Epithelial cell of proximal tubule (primary cell): ENCODE measurements around the gene GDF10. TPM values are rescaled to one million over a fixed set of nuclear protein-coding genes. Genes with fewer than 3 reads are reported as not detected.

ENCODE experiments used
- DNase-seq: peaks from one replicate; pipeline ENCODE4 v3.0.0-alpha.2; 2011; ENCODE audit warnings: low read depth
- H3K4me3 ChIP-seq: 2 replicates; pipeline ENCODE4 v1.5.1; 2011; ENCODE audit warnings: low read depth, mild to moderate bottlenecking, low read length
- CTCF ChIP-seq: conservative IDR thresholded peaks from 2 replicates; pipeline ENCODE4 v1.5.1; 2012; ENCODE audit warnings: low read depth, mild to moderate bottlenecking, low read length
- total RNA-seq: library from RNA; depleted of rRNA; stranded (reverse); fragments of >200 nt; gene quantifications from 2 replicates; pipeline ENCODE4 v1.2.3, GENCODE V29; 2015

GDF10 gene
- total RNA-seq, 1 donor from 2014 or later, result not detected

DNA sequence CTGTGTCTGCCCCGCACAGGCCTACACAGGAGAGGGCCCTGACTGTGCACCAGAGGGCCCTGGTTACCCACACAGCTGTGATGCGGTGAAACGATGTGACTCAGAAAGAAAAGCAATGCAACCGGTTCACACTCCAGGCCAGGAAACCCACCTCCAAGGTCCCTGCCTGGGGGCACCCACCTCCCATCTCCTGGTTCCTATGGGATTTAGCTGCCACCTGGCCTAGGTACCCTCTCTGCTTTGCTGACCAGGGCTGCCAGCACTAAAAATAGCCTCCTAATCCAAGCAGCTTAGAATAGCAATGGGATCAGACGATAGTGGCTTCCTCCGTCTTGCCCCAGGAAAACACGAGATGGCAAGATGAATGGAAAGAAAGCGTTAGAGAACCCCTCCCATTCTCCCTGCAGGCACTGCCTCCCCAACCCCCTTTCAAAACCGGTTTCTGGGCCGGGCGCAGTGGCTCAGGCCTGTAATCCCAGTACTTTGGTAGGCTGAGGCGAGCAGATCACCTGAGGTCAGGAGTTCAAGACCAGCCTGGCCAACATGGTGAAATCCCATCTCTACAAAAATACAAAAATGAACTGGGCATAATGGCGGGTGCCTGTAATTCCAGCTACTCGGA is 60.5 kb downstream of the GDF10 start:
- no peak for DNase-seq
- no peak for TF ChIP-seq CTCF

DNA sequence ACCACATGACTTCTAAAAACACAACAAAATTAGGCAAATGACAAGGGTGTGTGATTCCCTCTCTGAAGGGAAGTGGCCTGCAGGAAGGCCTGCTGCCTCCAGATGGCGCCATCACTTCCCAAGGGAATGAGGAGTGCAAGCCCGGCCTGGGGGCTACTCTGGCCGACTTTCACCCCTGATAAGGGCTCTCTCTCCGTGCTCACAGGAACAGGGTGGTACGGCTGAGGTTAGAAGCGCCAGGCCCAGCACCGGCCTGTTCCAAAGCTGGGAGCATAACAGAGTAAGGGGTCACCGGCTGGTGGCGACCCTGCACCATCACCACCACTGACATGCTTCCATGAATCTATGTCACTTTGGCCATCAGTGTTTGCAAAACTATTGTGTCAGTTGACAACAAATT is 61.3 kb downstream of the GDF10 start:
- TF ChIP-seq CTCF, result peak; percentile 94
- DNase-seq, result no peak

More for the DNA sequence above, 60.5 kb downstream of the GDF10 start:
- H3K4me3 ChIP-seq, result no peak overlapping the region

GRCh38 chr10:47362199-47362598 is 62.2 kb downstream of the GDF10 start:
- no peak overlapping the region for H3K4me3 ChIP-seq
- TF ChIP-seq CTCF, result no peak
- DNase-seq, result no peak

More for the DNA sequence above, 61.3 kb downstream of the GDF10 start:
- H3K4me3 ChIP-seq, result no peak overlapping the region

Other genes with a start within 250 kb of the GDF10 start
- gene GDF2, start 22.3 kb downstream of the GDF10 start, total RNA-seq, result not detected in 2 replicates
- gene RBP3, start 48.2 kb downstream of the GDF10 start, total RNA-seq, result not detected in 2 replicates
- gene ZNF488, start 84.1 kb downstream of the GDF10 start, total RNA-seq, result 0.63 and 2.1 TPM in 2 replicates
- gene ANXA8, start 183.9 kb downstream of the GDF10 start, total RNA-seq, result 1.4 and 6.0 TPM in 2 replicates
- not detected in 2 replicates for gene FAM25G, start 191.5 kb downstream of the GDF10 start, total RNA-seq
- gene AGAP9, start 223.4 kb downstream of the GDF10 start, total RNA-seq, result 1.8 and 7.1 TPM in 2 replicates